Breast epithelium (tissue), 3 donors: ENCODE data around the gene HADHA.

Experiments
- POLR2A ChIP-seq: fragments of 450-650 bp; IDR thresholded peaks from one replicate; pipeline ENCODE4 v1.6.1; 2016; ENCODE audit warnings: antibody characterized with exemption, mild to moderate bottlenecking, moderate library complexity
- POLR2AphosphoS5 ChIP-seq, 3 donors: sonication (generic); formaldehyde crosslinking; IDR thresholded peaks; one replicate each; pipeline ENCODE4 v1.6.1; 2017; ENCODE audit warnings: antibody characterized with exemption in 3 of 3
- TF ChIP-seq, protein P1 (sequence below), 3 donors: fragments of 450-650 bp; IDR thresholded peaks; one replicate each; pipeline ENCODE4 v1.5.1; 2016 to 2017; ENCODE audit warnings: antibody characterized with exemption in 3 of 3, mild to moderate bottlenecking in 3 of 3, moderate library complexity in 3 of 3

DNA sequence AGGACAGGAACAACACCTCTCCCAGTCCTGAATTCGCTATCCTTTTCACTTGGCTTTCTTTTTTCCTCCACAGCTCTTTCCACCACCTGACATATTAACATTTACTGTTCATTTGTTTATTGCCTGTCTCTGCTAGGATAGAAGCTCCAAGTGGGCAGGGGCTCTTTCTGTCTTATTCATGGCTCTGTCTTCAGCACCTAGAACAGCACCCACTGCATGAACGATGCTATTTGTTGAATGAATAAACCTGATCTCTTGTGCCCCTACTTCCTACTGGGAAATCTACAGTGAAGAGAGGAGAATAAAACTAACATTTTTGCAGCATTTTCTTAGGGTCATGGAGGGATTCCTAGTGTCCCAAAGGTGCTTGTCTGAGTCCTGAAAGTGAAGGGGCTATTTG, 95.9 kb downstream of the HADHA start:
- TF ChIP-seq, protein P1, sequence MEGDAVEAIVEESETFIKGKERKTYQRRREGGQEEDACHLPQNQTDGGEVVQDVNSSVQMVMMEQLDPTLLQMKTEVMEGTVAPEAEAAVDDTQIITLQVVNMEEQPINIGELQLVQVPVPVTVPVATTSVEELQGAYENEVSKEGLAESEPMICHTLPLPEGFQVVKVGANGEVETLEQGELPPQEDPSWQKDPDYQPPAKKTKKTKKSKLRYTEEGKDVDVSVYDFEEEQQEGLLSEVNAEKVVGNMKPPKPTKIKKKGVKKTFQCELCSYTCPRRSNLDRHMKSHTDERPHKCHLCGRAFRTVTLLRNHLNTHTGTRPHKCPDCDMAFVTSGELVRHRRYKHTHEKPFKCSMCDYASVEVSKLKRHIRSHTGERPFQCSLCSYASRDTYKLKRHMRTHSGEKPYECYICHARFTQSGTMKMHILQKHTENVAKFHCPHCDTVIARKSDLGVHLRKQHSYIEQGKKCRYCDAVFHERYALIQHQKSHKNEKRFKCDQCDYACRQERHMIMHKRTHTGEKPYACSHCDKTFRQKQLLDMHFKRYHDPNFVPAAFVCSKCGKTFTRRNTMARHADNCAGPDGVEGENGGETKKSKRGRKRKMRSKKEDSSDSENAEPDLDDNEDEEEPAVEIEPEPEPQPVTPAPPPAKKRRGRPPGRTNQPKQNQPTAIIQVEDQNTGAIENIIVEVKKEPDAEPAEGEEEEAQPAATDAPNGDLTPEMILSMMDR (IDR thresholded peaks at IDR 0.05), result no peak
- no peak for TF ChIP-seq POLR2A
- no peak for TF ChIP-seq POLR2AphosphoS5 (IDR thresholded peaks at IDR 0.05)
